Smooth muscle cell (in vitro differentiated cells): Measurements from ENCODE around the gene HSPA4. TPM values are rescaled to one million over a fixed set of nuclear protein-coding genes. Genes with fewer than 3 reads are reported as not detected.
"Not testable (repeated sequence)": the region's sequence is repeated elsewhere in the genome, so short reads cannot be mapped to it uniquely, and the experiment has no call there.

Source experiments
- DNase-seq: peaks from one replicate; lab custom pipeline; 2025; ENCODE audit not compliant: unreplicated experiment; lab: John Stamatoyannopoulos, UW
- H2AFZ ChIP-seq: fragments of 200-600 bp; sonication (generic); 2 replicates; pipeline ENCODE4 v1.6.0; 2016; ENCODE audit warnings: antibody characterized with exemption, low read depth, mild to moderate bottlenecking
- H3F3A ChIP-seq: fragments of 200-600 bp; sonication (generic); 2 replicates; pipeline ENCODE4 v1.6.0; 2017; ENCODE audit warnings: antibody characterized with exemption, low read depth
- H3K27ac ChIP-seq: fragments of 200-600 bp; sonication (generic); 2 replicates; pipeline ENCODE4 v1.5.1; 2016; ENCODE audit warnings: low read depth, mild to moderate bottlenecking
- H3K27me3 ChIP-seq: fragments of 200-600 bp; sonication (generic); 2 replicates; pipeline ENCODE4 v1.6.1; 2016; ENCODE audit warnings: low read depth, mild to moderate bottlenecking
- H3K36me3 ChIP-seq: fragments of 200-600 bp; sonication (generic); 2 replicates; pipeline ENCODE4 v1.5.1; 2016; ENCODE audit warnings: low read depth
- H3K4me1 ChIP-seq: fragments of 200-600 bp; sonication (generic); 2 replicates; pipeline ENCODE4 v1.5.1; 2016; ENCODE audit warnings: low read depth
- H3K4me2 ChIP-seq: fragments of 200-600 bp; sonication (generic); 2 replicates; pipeline ENCODE4 v1.6.0; 2016; ENCODE audit warnings: mild to moderate bottlenecking
- H3K4me3 ChIP-seq: fragments of 200-600 bp; sonication (generic); 2 replicates; pipeline ENCODE4 v1.5.1; 2016; ENCODE audit warnings: mild to moderate bottlenecking
- H3K79me2 ChIP-seq: fragments of 200-600 bp; sonication (generic); 2 replicates; pipeline ENCODE4 v1.6.0; 2016; ENCODE audit warnings: low read depth, mild to moderate bottlenecking
- H3K9ac ChIP-seq: fragments of 200-600 bp; sonication (generic); 2 replicates; pipeline ENCODE4 v1.6.0; 2016; ENCODE audit warnings: low read depth
- H3K9me3 ChIP-seq: fragments of 200-600 bp; sonication (generic); replicated peaks from 2 replicates; pipeline ENCODE4 v1.5.1; 2016; ENCODE audit warnings: low read depth
- H4K20me1 ChIP-seq: fragments of 200-600 bp; sonication (generic); 2 replicates; pipeline ENCODE4 v1.6.0; 2016; ENCODE audit warnings: low read depth
- CTCF ChIP-seq: fragments of 200-600 bp; sonication (generic); IDR thresholded peaks from 2 replicates; pipeline ENCODE4 v1.5.1; 2017; ENCODE audit warnings: borderline replicate concordance, mild to moderate bottlenecking, antibody characterized with exemption; ENCODE audit not compliant: insufficient read depth, poor library complexity, severe bottlenecking
- WGBS: methylation state at CpG from one replicate; pipeline ENCODE4 v1.1.7; 2016; ENCODE audit warnings: low lambda C conversion rate; 5-methylcytosine and 5-hydroxymethylcytosine counted together
- polyA plus RNA-seq: library from polyadenylated mRNA; unstranded; fragments of >200 nt; fragmentation: Nextera tagmentation; extraction: Ambion mirVana; gene quantifications from 2 replicates; pipeline ENCODE4 v1.2.1, GENCODE V29; 2016
- total RNA-seq: library from RNA; depleted of rRNA; stranded (reverse); fragments of >200 nt; gene quantifications from 2 replicates; pipeline ENCODE4 v1.2.3, GENCODE V29; 2014

Gene HSPA4
- total and polyA plus RNA-seq, 2 experiments from 2014 or later, result 73.2 to 90.3 TPM

GRCh38 chr5:133136890-133137289 lies 85.1 kb downstream of the HSPA4 start:
- H3K9ac ChIP-seq, H3K27ac ChIP-seq, H3K36me3 ChIP-seq, DNase-seq, H3K4me2 ChIP-seq, H3K79me2 ChIP-seq, H3K4me1 ChIP-seq, H2AFZ ChIP-seq, H3K27me3 ChIP-seq, H3K4me3 ChIP-seq, H3F3A ChIP-seq, H4K20me1 ChIP-seq, H3K9me3 ChIP-seq: not testable (repeated sequence)
- 84% methylated on average over 2 of the region's 2 CpGs for WGBS

- Histone ChIP-seq H3K4me3 (no peak overlapping the region), H3K27me3 (no peaks in the 10 kb centered on the region), H3F3A (no peaks in the 10 kb centered on the region), H3K79me2 (no peaks in the 10 kb centered on the region), H3K4me2 (no peak overlapping the region), H3K9me3 (no peaks in the 10 kb centered on the region), H3K36me3 (no peaks in the 10 kb centered on the region), H3K9ac (no peak overlapping the region), H2AFZ (no peak overlapping the region), H3K27ac (no peak overlapping the region), H4K20me1 (no peaks in the 10 kb centered on the region), H3K4me1 (no peaks in the 10 kb centered on the region)
- no peak for TF ChIP-seq CTCF
- DNase-seq, result no peak
- 91% methylated on average over 7 of the region's 7 CpGs for WGBS
Observed at GRCh38 chr5:133140311-133140710, 88.5 kb downstream of the HSPA4 start.

GRCh38 chr5:133141746-133142145 lies 89.9 kb downstream of the HSPA4 start:
- DNase-seq, result no peak

GRCh38 chr5:133142782-133143181 lies 91.0 kb downstream of the HSPA4 start:
- Histone ChIP-seq H3K4me3 (no peak overlapping the region), H3F3A (no peaks in the 10 kb centered on the region), H3K79me2 (no peaks in the 10 kb centered on the region), H3K27me3 (no peaks in the 10 kb centered on the region), H3K9ac (no peak overlapping the region), H3K4me2 (no peak overlapping the region), H4K20me1 (no peaks in the 10 kb centered on the region), H3K27ac (no peak overlapping the region), H3K36me3 (no peaks in the 10 kb centered on the region), H3K4me1 (no peaks in the 10 kb centered on the region), H3K9me3 (no peaks in the 10 kb centered on the region), H2AFZ (no peak overlapping the region)
- TF ChIP-seq CTCF, result no peak
- 88% methylated on average over 6 of the region's 6 CpGs for WGBS
- DNase-seq, result no peak

More at GRCh38 chr5:133141746-133142145, 89.9 kb downstream of the HSPA4 start:
- Histone ChIP-seq H3K4me1 (no peaks in the 10 kb centered on the region), H3K4me3 (no peak overlapping the region), H3K9ac (no peak overlapping the region), H3K36me3 (no peaks in the 10 kb centered on the region), H3F3A (no peaks in the 10 kb centered on the region), H3K27me3 (no peaks in the 10 kb centered on the region), H3K27ac (no peak overlapping the region), H4K20me1 (no peaks in the 10 kb centered on the region), H2AFZ (no peak overlapping the region), H3K79me2 (no peaks in the 10 kb centered on the region), H3K9me3 (no peaks in the 10 kb centered on the region), H3K4me2 (no peak overlapping the region)
- 94% methylated on average over 3 of the region's 3 CpGs for WGBS
- no peak for TF ChIP-seq CTCF
